Measurements from ENCODE around the gene GPS2.

DNA sequence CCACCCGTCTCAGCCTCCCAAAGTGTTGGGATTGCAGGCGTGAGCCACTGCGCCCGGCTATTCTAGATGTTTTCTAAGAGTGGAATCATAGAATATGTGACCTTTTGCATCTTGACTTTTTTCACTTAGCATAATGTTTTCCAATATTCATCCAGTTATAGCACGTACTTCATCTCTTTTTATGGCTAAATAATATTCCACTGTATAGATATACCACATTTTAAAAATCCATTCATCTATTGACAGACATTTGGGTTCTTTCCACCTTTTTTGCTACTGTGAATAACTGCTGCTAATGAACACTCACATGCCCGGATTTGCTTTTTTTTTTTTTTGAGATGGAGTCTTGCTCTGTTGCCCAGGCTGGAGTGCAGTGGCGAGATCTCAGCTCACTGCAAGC is 11.0 kb downstream of the GPS2 start:
- no peak for TF ChIP-seq CTCF (IDR thresholded peaks at IDR 0.05 in 8 of 11, conservative IDR thresholded peaks at IDR 0.05 in 3 of 11)
- TF ChIP-seq POLR2AphosphoS5 (IDR thresholded peaks at IDR 0.05): no peak
- no peak for TF ChIP-seq POLR2A (IDR thresholded peaks at IDR 0.05)

Data from spleen (tissue), 7 donors.